Diencephalon (tissue), 1 donor: ENCODE data around the gene PKD1L1. TPM values are rescaled to one million over a fixed set of nuclear protein-coding genes. Genes with fewer than 3 reads are reported as not detected.

Experiments
- total RNA-seq: library from RNA; depleted of rRNA; stranded (reverse); fragments of >200 nt; gene quantifications from one replicate; pipeline ENCODE4 v1.2.3, GENCODE V29; 2014

Gene PKD1L1
- 0.92 TPM for total RNA-seq

GRCh38 chr7:47948141-47948790 is at the start of gene PKD1L1:
PKD1L1 (minus strand) TSS chr7:47948466; CDS start chr7:47948440, 26 bp downstream.

GRCh38 chr7:47979145-47979831 is 31.0 kb upstream of the PKD1L1 start, which contains the start of gene HUS1:
HUS1 (minus strand) TSS chr7:47979615; CDS start chr7:47979519, 96 bp downstream.

Other genes with a start within 250 kb of the PKD1L1 start
- gene HUS1, start 31.1 kb upstream of the PKD1L1 start, total RNA-seq = 24.7 TPM
- gene SUN3, start 80.6 kb upstream of the PKD1L1 start, total RNA-seq = 0.69 TPM
- gene C7orf57, start 87.1 kb upstream of the PKD1L1 start, total RNA-seq = 5.8 TPM
- gene UPP1, start 140.8 kb upstream of the PKD1L1 start, total RNA-seq = 16.8 TPM
- gene ABCA13, start 223.0 kb upstream of the PKD1L1 start, total RNA-seq = 0.92 TPM